ENCODE measurements around the gene CAPN14. TPM values are rescaled to one million over a fixed set of nuclear protein-coding genes. Genes with fewer than 3 reads are reported as not detected.

Gene CAPN14
- total RNA-seq, 1 donor from 2014 or later: 3.3 TPM

GRCh38 chr2:31147645-31148044 is 69.7 kb downstream of the CAPN14 start:
- Mint-ChIP-seq H3K27ac (no peak overlapping the region), H3K27me3 (no peaks in the 10 kb centered on the region), H3K36me3 (ENCODE audit: low read depth) (no peaks in the 10 kb centered on the region), H3K4me3 (no peak overlapping the region), H3K4me1 (peaks cover 2% of the 10 kb centered on the region), H3K9me3 (peaks cover 2% of the 10 kb centered on the region)
- DNase-seq (no peak), ATAC-seq (ENCODE audit: low read depth) (no peak)
- intact Hi-C loops (cut with micrococcal nuclease): no loop called here
- no peak for TF ChIP-seq CTCF (IDR thresholded peaks at IDR 0.05)
- POLR2A ChIA-PET: no interaction called here
- CTCF ChIA-PET: no interaction called here

- H3K36me3 Mint-ChIP-seq (ENCODE audit: low read depth): no peaks in the 10 kb centered on the region
- H3K9me3 Mint-ChIP-seq: no peaks in the 10 kb centered on the region
- intact Hi-C loops (cut with micrococcal nuclease): no loop called here
- no peak for TF ChIP-seq CTCF (IDR thresholded peaks at IDR 0.05)
- POLR2A ChIA-PET: no interaction called here
- H3K27ac Mint-ChIP-seq: no peak overlapping the region
- peaks cover 1% of the 10 kb centered on the region for H3K4me1 Mint-ChIP-seq
- no peak overlapping the region for H3K4me3 Mint-ChIP-seq
- ATAC-seq (ENCODE audit: low read depth) (no peak), DNase-seq (no peak)
- H3K27me3 Mint-ChIP-seq: no peaks in the 10 kb centered on the region
- CTCF ChIA-PET: no interaction called here
These were observed 75.2 kb downstream of the CAPN14 start for GRCh38 chr2:31142110-31142509.

GRCh38 chr2:31141443-31142085 is 75.8 kb downstream of the CAPN14 start:
- ChIA-PET CTCF (interaction anchor here (1.4 to 1.6 kb wide), 2 partner anchors 28 to 192 kb away, joined by 4 to 5 read pairs; no protein-coding TSS in a partner anchor), POLR2A (no interaction called here)
- ATAC-seq (ENCODE audit: low read depth) (no peak), DNase-seq (no peak)
- H3K36me3 Mint-ChIP-seq (ENCODE audit: low read depth): no peaks in the 10 kb centered on the region
- H3K9me3 Mint-ChIP-seq: no peaks in the 10 kb centered on the region
- H3K4me3 Mint-ChIP-seq: no peak overlapping the region
- peaks cover 7% of the 10 kb centered on the region for H3K4me1 Mint-ChIP-seq
- intact Hi-C loops (cut with micrococcal nuclease): no loop called here
- TF ChIP-seq CTCF (IDR thresholded peaks at IDR 0.05): no peak
- H3K27ac Mint-ChIP-seq: no peak overlapping the region
- peaks cover 5% of the 10 kb centered on the region for H3K27me3 Mint-ChIP-seq

GRCh38 chr2:31140151-31140550 is 77.2 kb downstream of the CAPN14 start:
- no peak overlapping the region for H3K4me3 Mint-ChIP-seq
- ChIA-PET POLR2A (no interaction called here), CTCF (interaction anchor here (1.4 to 2.9 kb wide), 5 partner anchors 30 to 193 kb away, joined by 4 to 17 read pairs (median 13); no protein-coding TSS in a partner anchor)
- TF ChIP-seq CTCF (IDR thresholded peaks at IDR 0.05): no peak
- no peaks in the 10 kb centered on the region for H3K36me3 Mint-ChIP-seq (ENCODE audit: low read depth)
- H3K27me3 Mint-ChIP-seq: peaks cover 5% of the 10 kb centered on the region
- DNase-seq (no peak), ATAC-seq (ENCODE audit: low read depth) (no peak)
- intact Hi-C loops (cut with micrococcal nuclease): no loop called here
- H3K27ac Mint-ChIP-seq: no peak overlapping the region
- no peaks in the 10 kb centered on the region for H3K9me3 Mint-ChIP-seq
- H3K4me1 Mint-ChIP-seq: peaks cover 8% of the 10 kb centered on the region

- H3K36me3 Mint-ChIP-seq (ENCODE audit: low read depth): no peaks in the 10 kb centered on the region
- intact Hi-C loops (cut with micrococcal nuclease): loop anchor here (5.0 to 10.0 kb wide), 3 partner anchors 78 to 995 kb away; partner anchors contain the start of genes CAPN14 and YPEL5
- peaks cover 8% of the 10 kb centered on the region for H3K4me1 Mint-ChIP-seq
- ChIA-PET CTCF (interaction anchor here (2.6 to 2.9 kb wide), 3 partner anchors 31 to 194 kb away, joined by 13 to 17 read pairs (median 16); no protein-coding TSS in a partner anchor), POLR2A (no interaction called here)
- ATAC-seq (ENCODE audit: low read depth): no peak
- H3K4me3 Mint-ChIP-seq: no peak overlapping the region
- no peaks in the 10 kb centered on the region for H3K9me3 Mint-ChIP-seq
- H3K27me3 Mint-ChIP-seq: peaks cover 5% of the 10 kb centered on the region
- no peak for TF ChIP-seq CTCF (IDR thresholded peaks at IDR 0.05)
- H3K27ac Mint-ChIP-seq: no peak overlapping the region
- no peak for DNase-seq
These were observed 77.6 kb downstream of the CAPN14 start for GRCh38 chr2:31139671-31140070.

All from activated B cell treated with CpG ODN at 0.5 μM for 24 hours (primary cell).